ENCODE measurements around the gene MAP3K21. TPM values are rescaled to one million over a fixed set of nuclear protein-coding genes. Genes with fewer than 3 reads are reported as not detected.
A peak's percentile ranks its signal among the peaks of the same experiment; 100 is the strongest.

The MAP3K21 gene
- total RNA-seq, 4 donors from 2014 or later, result 0.07 to 0.31 TPM; not detected in 2

- Histone ChIP-seq H3K36me3 (no peaks in the 10 kb centered on the region), H3K27me3 (no peaks in the 10 kb centered on the region), H3K4me1 (no peaks in the 10 kb centered on the region), H3K27ac (no peak overlapping the region), H3K9me3 (no peaks in the 10 kb centered on the region), H3K4me3 (no peak overlapping the region)
- TF ChIP-seq POLR2A (IDR thresholded peaks at IDR 0.05), result no peak
- TF ChIP-seq CTCF (IDR thresholded peaks at IDR 0.05 in 4 of 5, conservative IDR thresholded peaks at IDR 0.05 in 1 of 5), result no peak
- in situ Hi-C loops (cut with MboI; ENCODE audit: low sequenced_read_pairs in 4 of 4), result no loop called here
- ATAC-seq (no peak), DNase-seq (no peak)
- intact Hi-C loops (cut with DNase I; ENCODE audit: low total_unique reads), result loop anchor here (10.0 kb wide), 1 partner anchor 671 kb away; no protein-coding TSS in a partner anchor
These were observed 66.6 kb downstream of the MAP3K21 start for GRCh38 chr1:233393926-233394680.

GRCh38 chr1:233394860-233395717 is 67.6 kb downstream of the MAP3K21 start:
- H3K4me1 ChIP-seq, result no peaks in the 10 kb centered on the region
- TF ChIP-seq CTCF (IDR thresholded peaks at IDR 0.05 in 4 of 5, conservative IDR thresholded peaks at IDR 0.05 in 1 of 5) (peak in 1 of 5 experiments; percentile 19), POLR2A (IDR thresholded peaks at IDR 0.05) (no peak)
- in situ Hi-C loops (cut with MboI; ENCODE audit: low sequenced_read_pairs in 4 of 4) (no loop called here), intact Hi-C loops (cut with DNase I; ENCODE audit: low total_unique reads) (loop anchor here (10.0 kb wide), 1 partner anchor 670 kb away; no protein-coding TSS in a partner anchor)
- no peak overlapping the region for H3K4me3 ChIP-seq
- DNase-seq (no peak), ATAC-seq (no peak)
- H3K36me3 ChIP-seq, result no peaks in the 10 kb centered on the region
- no peak overlapping the region for H3K27ac ChIP-seq
- H3K9me3 ChIP-seq, result no peaks in the 10 kb centered on the region
- no peaks in the 10 kb centered on the region for H3K27me3 ChIP-seq

- no peak overlapping the region for H3K27ac ChIP-seq
- in situ Hi-C loops (cut with MboI; ENCODE audit: low sequenced_read_pairs in 4 of 4) (no loop called here), intact Hi-C loops (cut with DNase I; ENCODE audit: low total_unique reads) (loop anchor here (10.0 kb wide), 1 partner anchor 669 kb away; no protein-coding TSS in a partner anchor)
- H3K4me3 ChIP-seq, result no peak overlapping the region
- no peaks in the 10 kb centered on the region for H3K9me3 ChIP-seq
- no peak for ATAC-seq
- TF ChIP-seq POLR2A (IDR thresholded peaks at IDR 0.05), result no peak
- no peak for TF ChIP-seq CTCF (IDR thresholded peaks at IDR 0.05 in 4 of 5, conservative IDR thresholded peaks at IDR 0.05 in 1 of 5)
- no peaks in the 10 kb centered on the region for H3K4me1 ChIP-seq
- DNase-seq, result no peak
- no peaks in the 10 kb centered on the region for H3K27me3 ChIP-seq
- no peaks in the 10 kb centered on the region for H3K36me3 ChIP-seq
These were observed 68.5 kb downstream of the MAP3K21 start for GRCh38 chr1:233395863-233396646.

GRCh38 chr1:233406339-233406960 is 78.9 kb downstream of the MAP3K21 start:
- in situ Hi-C loops (cut with MboI; ENCODE audit: low sequenced_read_pairs in 4 of 4), result no loop called here
- Histone ChIP-seq H3K27me3 (no peaks in the 10 kb centered on the region), H3K9me3 (no peaks in the 10 kb centered on the region), H3K4me1 (no peaks in the 10 kb centered on the region), H3K36me3 (no peaks in the 10 kb centered on the region), H3K27ac (no peak overlapping the region), H3K4me3 (no peak overlapping the region)
- TF ChIP-seq POLR2A (IDR thresholded peaks at IDR 0.05) (no peak), CTCF (IDR thresholded peaks at IDR 0.05 in 4 of 5, conservative IDR thresholded peaks at IDR 0.05 in 1 of 5) (no peak)
- intact Hi-C loops (cut with DNase I; ENCODE audit: low total_unique reads), result no loop called here
- no peak for DNase-seq
- no peak for ATAC-seq

All from gastrocnemius medialis (tissue), 4 donors.